Limb (tissue), 2 donors: ENCODE data around the gene CAPN14.

Experiments
- DNase-seq, 2 donors: peaks; one replicate each; pipeline ENCODE4 v3.0.0-alpha.2; 2016; ENCODE audit errors: extremely low spot score in 2 of 2

CAPN14 gene

GRCh38 chr2:31226266-31226665, 9.0 kb upstream of the CAPN14 start:
- DNase-seq: no peak

- DNase-seq: no peak
Measured at GRCh38 chr2:31223749-31224148, 6.4 kb upstream of the CAPN14 start.

GRCh38 chr2:31223026-31223425, 5.7 kb upstream of the CAPN14 start:
- DNase-seq: no peak

- no peak for DNase-seq
Measured at GRCh38 chr2:31222071-31222470, 4.8 kb upstream of the CAPN14 start.

- no peak for DNase-seq
Measured at GRCh38 chr2:31221544-31221943, 4.2 kb upstream of the CAPN14 start.

GRCh38 chr2:31219131-31219969, 2.0 kb upstream of the CAPN14 start:
- no peak for DNase-seq

- DNase-seq: no peak
Measured at GRCh38 chr2:31216734-31217133, 581 bp downstream of the CAPN14 start.

- DNase-seq: no peak
Measured at GRCh38 chr2:31214444-31214915, 2.8 kb downstream of the CAPN14 start.

GRCh38 chr2:31213601-31214443, 3.5 kb downstream of the CAPN14 start:
- DNase-seq: no peak

- no peak for DNase-seq
Measured at GRCh38 chr2:31212659-31213600, 4.4 kb downstream of the CAPN14 start.

GRCh38 chr2:31208240-31208639, 9.1 kb downstream of the CAPN14 start:
- no peak for DNase-seq

- DNase-seq: no peak
Measured at GRCh38 chr2:31207790-31208189, 9.5 kb downstream of the CAPN14 start.

- no peak for DNase-seq
Measured at GRCh38 chr2:31205613-31206012, 11.7 kb downstream of the CAPN14 start.

GRCh38 chr2:31205186-31205585, 12.1 kb downstream of the CAPN14 start:
- DNase-seq: no peak

GRCh38 chr2:31204783-31205182, 12.5 kb downstream of the CAPN14 start:
- DNase-seq: no peak

GRCh38 chr2:31203916-31204315, 13.4 kb downstream of the CAPN14 start:
- DNase-seq: no peak

- DNase-seq: no peak
Measured at GRCh38 chr2:31202833-31203232, 14.5 kb downstream of the CAPN14 start.

- DNase-seq: no peak
Measured at GRCh38 chr2:31202041-31202440, 15.3 kb downstream of the CAPN14 start.

GRCh38 chr2:31200972-31201371, 16.3 kb downstream of the CAPN14 start:
- DNase-seq: no peak

- DNase-seq: no peak
Measured at GRCh38 chr2:31199206-31199605, 18.1 kb downstream of the CAPN14 start.

GRCh38 chr2:31197669-31198068, 19.6 kb downstream of the CAPN14 start:
- DNase-seq: no peak
